OCI-LY1 (cell line): ENCODE data around the gene GRIK3.

Experiments used
- H2AFZ ChIP-seq: fragments of 200-600 bp; sonication (generic), shearing (Covaris generic); 2 replicates; pipeline ENCODE4 v1.6.0; 2014; ENCODE audit warnings: antibody characterized with exemption, mild to moderate bottlenecking, low read length
- H3F3A ChIP-seq: fragments of 200-600 bp; sonication (generic), shearing (Covaris generic); 2 replicates; pipeline ENCODE4 v1.6.0; 2014; ENCODE audit warnings: mild to moderate bottlenecking, antibody characterized with exemption, low read length, moderate library complexity; ENCODE audit not compliant: insufficient read depth
- H3K27ac ChIP-seq: fragments of 200-600 bp; sonication (generic); 2 replicates; pipeline ENCODE4 v1.5.1; 2014; ENCODE audit warnings: low read length, mixed run types, mild to moderate bottlenecking, low read depth; ENCODE audit not compliant: poor library complexity, severe bottlenecking
- H3K27me3 ChIP-seq: fragments of 200-600 bp; sonication (generic); 2 replicates; pipeline ENCODE4 v1.6.0; 2014; ENCODE audit warnings: antibody characterized with exemption, mild to moderate bottlenecking, low read length, moderate library complexity; ENCODE audit not compliant: insufficient read depth
- H3K36me3 ChIP-seq: fragments of 200-600 bp; sonication (generic); 2 replicates; pipeline ENCODE4 v1.6.1; 2014; ENCODE audit warnings: mild to moderate bottlenecking, antibody characterized with exemption, low read length, moderate library complexity, mixed read lengths; ENCODE audit not compliant: insufficient read depth
- H3K4me1 ChIP-seq: fragments of 200-600 bp; sonication (generic); 2 replicates; pipeline ENCODE4 v1.5.1; 2014; ENCODE audit warnings: mild to moderate bottlenecking, low read length, moderate library complexity; ENCODE audit not compliant: insufficient read depth, severe bottlenecking
- H3K4me2 ChIP-seq: fragments of 200-600 bp; sonication (generic), shearing (Covaris generic); 2 replicates; pipeline ENCODE4 v1.6.1; 2014; ENCODE audit warnings: low read length
- H3K4me3 ChIP-seq: fragments of 200-600 bp; sonication (generic); 2 replicates; pipeline ENCODE4 v1.5.1; 2014; ENCODE audit warnings: low read length, low read depth, mild to moderate bottlenecking, mixed read lengths; ENCODE audit not compliant: poor library complexity, severe bottlenecking
- H3K79me2 ChIP-seq: fragments of 200-600 bp; shearing (Covaris generic); 2 replicates; pipeline ENCODE4 v1.6.1; 2016; ENCODE audit warnings: mixed run types, low read length, mixed read lengths; ENCODE audit not compliant: insufficient read depth
- H3K9ac ChIP-seq: fragments of 200-600 bp; sonication (generic), shearing (Covaris generic); 2 replicates; pipeline ENCODE4 v1.6.1; 2014; ENCODE audit warnings: mild to moderate bottlenecking, low read length, mixed read lengths
- H3K9me2 ChIP-seq: fragments of 200-600 bp; sonication (generic), shearing (Covaris generic); 2 replicates; pipeline ENCODE4 v1.6.1; 2014; ENCODE audit warnings: low read depth, mild to moderate bottlenecking, low read length, mixed read lengths
- H3K9me3 ChIP-seq: fragments of 200-600 bp; shearing (Covaris generic); 2 replicates; pipeline ENCODE4 v1.6.1; 2014; ENCODE audit warnings: low read length, mixed read lengths
- H4K20me1 ChIP-seq: fragments of 200-600 bp; sonication (generic), shearing (Covaris generic); 2 replicates; pipeline ENCODE4 v1.6.0; 2016; ENCODE audit warnings: mild to moderate bottlenecking, low read length; ENCODE audit not compliant: insufficient read depth
- EZH2 ChIP-seq: fragments of 200-600 bp; sonication (generic), shearing (Covaris generic); IDR thresholded peaks from 2 replicates; pipeline ENCODE4 v1.8.0; 2017; ENCODE audit warnings: borderline replicate concordance, mixed run types, mild to moderate bottlenecking, antibody characterized with exemption, low read length, moderate library complexity, mixed read lengths
- TF ChIP-seq, protein P1 (sequence below): fragments of 200-600 bp; sonication (generic), shearing (Covaris generic); IDR thresholded peaks from 2 replicates; pipeline ENCODE4 v1.5.1; 2017; ENCODE audit warnings: mild to moderate bottlenecking, antibody characterized with exemption, low read length, moderate library complexity, mixed read lengths

The GRIK3 gene

DNA sequence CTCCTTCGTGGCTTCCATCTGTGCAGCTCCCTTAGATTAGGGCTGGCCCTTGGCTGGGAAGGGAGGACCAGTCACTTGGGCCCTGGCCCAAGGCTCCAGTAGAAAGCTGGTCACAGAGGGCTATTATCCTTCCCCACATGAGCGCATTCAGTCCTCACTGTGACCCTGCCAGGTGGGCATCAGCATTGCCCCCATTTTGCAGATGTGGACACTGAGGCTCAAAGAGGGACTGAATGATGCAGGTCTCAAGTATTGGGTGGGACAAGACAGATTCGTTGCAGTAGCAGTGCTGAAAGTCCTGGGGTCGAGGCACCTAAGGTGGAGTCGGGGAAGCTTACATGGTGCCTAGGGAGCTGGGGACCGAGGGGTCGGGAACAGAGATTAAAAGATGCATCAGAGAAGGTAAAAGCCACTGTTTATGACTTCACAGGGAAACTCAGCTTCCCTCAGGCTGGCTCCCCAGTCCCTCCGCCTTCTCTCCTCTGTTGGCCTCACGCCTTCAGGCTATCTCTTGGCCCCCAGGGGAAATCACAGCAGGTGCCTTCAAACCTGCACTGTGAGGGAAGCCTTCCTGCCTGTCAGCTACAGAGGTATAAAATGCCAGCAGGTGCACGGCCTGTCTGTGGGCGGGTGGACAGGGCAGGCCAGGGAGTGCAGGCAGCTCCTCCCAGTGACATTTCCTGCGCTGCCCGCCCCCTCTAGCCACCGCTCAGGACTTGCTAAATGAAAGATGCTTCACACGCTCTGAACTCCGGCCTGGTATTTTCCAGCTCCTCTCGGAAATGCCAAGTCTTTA lies 178.4 kb downstream of the GRIK3 start:
- Histone ChIP-seq H3K79me2 (no peaks in the 10 kb centered on the region), H3K36me3 (no peaks in the 10 kb centered on the region), H4K20me1 (no peaks in the 10 kb centered on the region), H3K4me3 (no peak overlapping the region), H2AFZ (no peak overlapping the region), H3K9me2 (no peaks in the 10 kb centered on the region), H3K9ac (no peak overlapping the region), H3K9me3 (no peaks in the 10 kb centered on the region), H3K27me3 (no peaks in the 10 kb centered on the region), H3F3A (no peaks in the 10 kb centered on the region), H3K27ac (no peak overlapping the region), H3K4me1 (no peaks in the 10 kb centered on the region), H3K4me2 (no peak overlapping the region)
- TF ChIP-seq, protein P1, sequence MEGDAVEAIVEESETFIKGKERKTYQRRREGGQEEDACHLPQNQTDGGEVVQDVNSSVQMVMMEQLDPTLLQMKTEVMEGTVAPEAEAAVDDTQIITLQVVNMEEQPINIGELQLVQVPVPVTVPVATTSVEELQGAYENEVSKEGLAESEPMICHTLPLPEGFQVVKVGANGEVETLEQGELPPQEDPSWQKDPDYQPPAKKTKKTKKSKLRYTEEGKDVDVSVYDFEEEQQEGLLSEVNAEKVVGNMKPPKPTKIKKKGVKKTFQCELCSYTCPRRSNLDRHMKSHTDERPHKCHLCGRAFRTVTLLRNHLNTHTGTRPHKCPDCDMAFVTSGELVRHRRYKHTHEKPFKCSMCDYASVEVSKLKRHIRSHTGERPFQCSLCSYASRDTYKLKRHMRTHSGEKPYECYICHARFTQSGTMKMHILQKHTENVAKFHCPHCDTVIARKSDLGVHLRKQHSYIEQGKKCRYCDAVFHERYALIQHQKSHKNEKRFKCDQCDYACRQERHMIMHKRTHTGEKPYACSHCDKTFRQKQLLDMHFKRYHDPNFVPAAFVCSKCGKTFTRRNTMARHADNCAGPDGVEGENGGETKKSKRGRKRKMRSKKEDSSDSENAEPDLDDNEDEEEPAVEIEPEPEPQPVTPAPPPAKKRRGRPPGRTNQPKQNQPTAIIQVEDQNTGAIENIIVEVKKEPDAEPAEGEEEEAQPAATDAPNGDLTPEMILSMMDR = no peak
- TF ChIP-seq EZH2 = no peak

DNA sequence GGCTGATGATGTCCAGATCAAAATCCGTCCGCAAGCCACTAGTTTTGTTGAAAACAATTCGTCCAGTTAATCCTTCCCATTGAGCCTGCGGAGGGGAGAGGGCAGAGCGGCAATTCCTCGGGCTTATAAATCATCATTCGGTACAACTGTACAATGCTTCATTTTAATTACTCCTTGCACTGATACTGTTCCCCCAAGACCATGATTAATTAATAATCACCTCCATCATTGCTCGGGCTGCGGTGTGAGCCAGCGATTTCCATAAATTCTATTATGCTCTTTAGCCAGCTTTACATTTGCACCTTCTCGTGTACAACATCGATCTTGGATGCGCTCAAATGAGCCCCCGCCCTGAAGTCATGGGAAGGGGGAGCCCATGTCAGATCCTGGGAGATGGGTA lies 180.7 kb downstream of the GRIK3 start:
- TF ChIP-seq EZH2 = no peak
- TF ChIP-seq, protein P1 = no peak
- H3F3A ChIP-seq = no peaks in the 10 kb centered on the region
- no peak overlapping the region for H3K4me3 ChIP-seq
- H3K9ac ChIP-seq = no peak overlapping the region
- H3K79me2 ChIP-seq = no peaks in the 10 kb centered on the region
- H3K36me3 ChIP-seq = no peaks in the 10 kb centered on the region
- H2AFZ ChIP-seq = no peak overlapping the region
- no peak overlapping the region for H3K4me2 ChIP-seq
- H4K20me1 ChIP-seq = no peaks in the 10 kb centered on the region
- no peaks in the 10 kb centered on the region for H3K9me3 ChIP-seq
- no peak overlapping the region for H3K27ac ChIP-seq
- H3K27me3 ChIP-seq = no peaks in the 10 kb centered on the region
- H3K9me2 ChIP-seq = no peaks in the 10 kb centered on the region
- no peaks in the 10 kb centered on the region for H3K4me1 ChIP-seq

DNA sequence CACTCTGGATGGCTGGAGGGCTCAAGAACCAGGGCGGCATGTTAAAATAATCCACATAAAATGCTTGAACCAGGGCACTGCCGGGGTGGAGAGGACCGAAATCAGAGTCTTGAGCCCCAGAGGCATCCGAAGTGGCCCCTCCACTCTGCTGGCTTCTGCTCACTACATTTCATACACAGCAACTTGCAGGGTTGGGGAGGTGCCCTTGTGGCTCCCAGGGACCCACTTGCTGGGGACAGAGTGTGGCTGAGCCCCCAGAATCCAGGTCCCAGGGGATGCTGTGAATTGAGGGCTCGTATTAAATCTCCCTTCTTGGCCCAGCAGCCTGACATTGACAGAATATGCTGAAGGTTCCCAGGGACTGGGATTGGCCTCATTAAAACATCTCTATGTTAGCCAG lies 181.7 kb downstream of the GRIK3 start:
- Histone ChIP-seq H3K79me2 (no peaks in the 10 kb centered on the region), H3K9me2 (no peaks in the 10 kb centered on the region), H3K27me3 (no peaks in the 10 kb centered on the region), H3K9ac (no peak overlapping the region), H3K9me3 (no peaks in the 10 kb centered on the region), H3K4me2 (no peak overlapping the region), H3F3A (no peaks in the 10 kb centered on the region), H3K27ac (no peak overlapping the region), H3K4me1 (no peaks in the 10 kb centered on the region), H3K36me3 (no peaks in the 10 kb centered on the region), H3K4me3 (no peak overlapping the region), H4K20me1 (no peaks in the 10 kb centered on the region), H2AFZ (no peak overlapping the region)
- TF ChIP-seq, protein P1 = no peak
- TF ChIP-seq EZH2 = no peak
